ENCODE data around the gene GMNN.

Gene GMNN

DNA sequence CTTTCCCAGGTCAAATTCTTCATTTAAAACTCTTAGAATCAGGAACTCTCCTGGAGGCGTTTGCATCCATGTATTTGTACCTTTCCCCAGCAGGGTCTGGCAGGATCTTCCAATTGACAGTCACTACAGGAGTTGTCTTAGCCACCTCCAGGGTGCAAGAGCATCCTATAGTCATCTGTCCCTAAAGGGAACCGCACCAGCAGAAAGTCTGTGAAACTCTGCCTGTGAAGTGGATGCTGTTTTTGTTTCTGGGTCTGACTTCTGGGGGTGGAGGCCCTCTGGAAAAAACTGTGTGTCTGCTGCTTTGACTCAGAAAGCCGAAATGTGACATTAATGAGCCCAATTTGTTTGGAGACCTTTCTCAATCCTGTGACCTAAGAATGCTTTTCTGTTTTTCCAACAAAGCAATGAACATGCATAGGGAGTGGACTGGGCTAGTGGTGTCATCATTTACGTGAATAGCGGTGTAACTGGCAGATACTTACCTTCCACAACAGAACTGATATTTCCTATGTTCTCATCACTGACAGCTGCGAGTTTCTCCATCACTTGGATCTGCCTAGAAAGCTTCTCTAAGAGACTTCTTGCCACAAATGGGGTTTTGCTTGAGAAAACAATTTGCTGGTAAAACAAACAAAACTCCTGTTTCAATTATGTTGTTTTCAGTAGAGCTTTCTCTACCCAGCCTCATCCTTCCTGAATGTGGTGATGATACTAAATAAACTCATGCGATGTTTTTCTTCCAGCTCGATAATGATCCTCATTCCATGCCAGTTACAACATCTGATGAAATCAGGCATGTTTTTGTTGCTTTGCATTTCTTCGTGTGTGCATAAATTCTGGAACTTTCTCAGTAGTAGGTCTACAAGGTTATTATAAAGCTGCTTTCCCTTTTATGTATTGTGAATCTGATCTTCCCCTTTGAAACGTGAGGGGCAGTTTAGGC is 57.3 kb downstream of the GMNN start:
- H3K4me3 ChIP-seq (ENCODE audit: low read depth, low read length) = no peak overlapping the region
- no peaks in the 10 kb centered on the region for H3K4me1 ChIP-seq (ENCODE audit: control insufficient read depth, insufficient read depth, low read length)
- ChIA-PET CTCF (interaction anchor here (0.6 to 1.4 kb wide), 4 partner anchors 60 to 887 kb away, joined by 3 to 4 read pairs (median 4); no protein-coding TSS in a partner anchor), POLR2A (no interaction called here)
- H3K27ac ChIP-seq (ENCODE audit: extremely low read depth, low read depth, low read length) = no peak overlapping the region
- no peaks in the 10 kb centered on the region for H3K36me3 ChIP-seq (ENCODE audit: control insufficient read depth in 2 of 2, insufficient read depth in 1 of 2, low read length in 2 of 2)
- H3K9me3 ChIP-seq (ENCODE audit: control insufficient read depth, insufficient read depth, low read depth, low read length) = no peaks in the 10 kb centered on the region
- TF ChIP-seq ZNF157 (tag by site-specific recombination; IDR thresholded peaks at IDR 0.05) (no peak), TCF7L2 (IDR thresholded peaks at IDR 0.05; ENCODE audit: borderline replicate concordance, low read depth, low read length) (no peak), KLF10 (tag by site-specific recombination; IDR thresholded peaks at IDR 0.05) (no peak), ZNF302 (tag by site-specific recombination; IDR thresholded peaks at IDR 0.05; ENCODE audit: low read depth) (no peak), ZNF19 (tag by site-specific recombination; IDR thresholded peaks at IDR 0.05; ENCODE audit: low read depth) (no peak), ZNF433 (tag by site-specific recombination; IDR thresholded peaks at IDR 0.05; ENCODE audit: low read depth) (no peak), ZNF311 (tag by site-specific recombination; IDR thresholded peaks at IDR 0.05; ENCODE audit: borderline replicate concordance) (no peak), WT1 (tag by site-specific recombination; IDR thresholded peaks at IDR 0.05) (peak; percentile 56), ZNF239 (tag by site-specific recombination; IDR thresholded peaks at IDR 0.05) (no peak), ZNF426 (tag by site-specific recombination; IDR thresholded peaks at IDR 0.05) (no peak)
- TF ChIP-seq, protein P1, sequence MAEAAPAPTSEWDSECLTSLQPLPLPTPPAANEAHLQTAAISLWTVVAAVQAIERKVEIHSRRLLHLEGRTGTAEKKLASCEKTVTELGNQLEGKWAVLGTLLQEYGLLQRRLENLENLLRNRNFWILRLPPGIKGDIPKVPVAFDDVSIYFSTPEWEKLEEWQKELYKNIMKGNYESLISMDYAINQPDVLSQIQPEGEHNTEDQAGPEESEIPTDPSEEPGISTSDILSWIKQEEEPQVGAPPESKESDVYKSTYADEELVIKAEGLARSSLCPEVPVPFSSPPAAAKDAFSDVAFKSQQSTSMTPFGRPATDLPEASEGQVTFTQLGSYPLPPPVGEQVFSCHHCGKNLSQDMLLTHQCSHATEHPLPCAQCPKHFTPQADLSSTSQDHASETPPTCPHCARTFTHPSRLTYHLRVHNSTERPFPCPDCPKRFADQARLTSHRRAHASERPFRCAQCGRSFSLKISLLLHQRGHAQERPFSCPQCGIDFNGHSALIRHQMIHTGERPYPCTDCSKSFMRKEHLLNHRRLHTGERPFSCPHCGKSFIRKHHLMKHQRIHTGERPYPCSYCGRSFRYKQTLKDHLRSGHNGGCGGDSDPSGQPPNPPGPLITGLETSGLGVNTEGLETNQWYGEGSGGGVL (tag by site-specific recombination; IDR thresholded peaks at IDR 0.05) = no peak
- TF ChIP-seq, protein P2, sequence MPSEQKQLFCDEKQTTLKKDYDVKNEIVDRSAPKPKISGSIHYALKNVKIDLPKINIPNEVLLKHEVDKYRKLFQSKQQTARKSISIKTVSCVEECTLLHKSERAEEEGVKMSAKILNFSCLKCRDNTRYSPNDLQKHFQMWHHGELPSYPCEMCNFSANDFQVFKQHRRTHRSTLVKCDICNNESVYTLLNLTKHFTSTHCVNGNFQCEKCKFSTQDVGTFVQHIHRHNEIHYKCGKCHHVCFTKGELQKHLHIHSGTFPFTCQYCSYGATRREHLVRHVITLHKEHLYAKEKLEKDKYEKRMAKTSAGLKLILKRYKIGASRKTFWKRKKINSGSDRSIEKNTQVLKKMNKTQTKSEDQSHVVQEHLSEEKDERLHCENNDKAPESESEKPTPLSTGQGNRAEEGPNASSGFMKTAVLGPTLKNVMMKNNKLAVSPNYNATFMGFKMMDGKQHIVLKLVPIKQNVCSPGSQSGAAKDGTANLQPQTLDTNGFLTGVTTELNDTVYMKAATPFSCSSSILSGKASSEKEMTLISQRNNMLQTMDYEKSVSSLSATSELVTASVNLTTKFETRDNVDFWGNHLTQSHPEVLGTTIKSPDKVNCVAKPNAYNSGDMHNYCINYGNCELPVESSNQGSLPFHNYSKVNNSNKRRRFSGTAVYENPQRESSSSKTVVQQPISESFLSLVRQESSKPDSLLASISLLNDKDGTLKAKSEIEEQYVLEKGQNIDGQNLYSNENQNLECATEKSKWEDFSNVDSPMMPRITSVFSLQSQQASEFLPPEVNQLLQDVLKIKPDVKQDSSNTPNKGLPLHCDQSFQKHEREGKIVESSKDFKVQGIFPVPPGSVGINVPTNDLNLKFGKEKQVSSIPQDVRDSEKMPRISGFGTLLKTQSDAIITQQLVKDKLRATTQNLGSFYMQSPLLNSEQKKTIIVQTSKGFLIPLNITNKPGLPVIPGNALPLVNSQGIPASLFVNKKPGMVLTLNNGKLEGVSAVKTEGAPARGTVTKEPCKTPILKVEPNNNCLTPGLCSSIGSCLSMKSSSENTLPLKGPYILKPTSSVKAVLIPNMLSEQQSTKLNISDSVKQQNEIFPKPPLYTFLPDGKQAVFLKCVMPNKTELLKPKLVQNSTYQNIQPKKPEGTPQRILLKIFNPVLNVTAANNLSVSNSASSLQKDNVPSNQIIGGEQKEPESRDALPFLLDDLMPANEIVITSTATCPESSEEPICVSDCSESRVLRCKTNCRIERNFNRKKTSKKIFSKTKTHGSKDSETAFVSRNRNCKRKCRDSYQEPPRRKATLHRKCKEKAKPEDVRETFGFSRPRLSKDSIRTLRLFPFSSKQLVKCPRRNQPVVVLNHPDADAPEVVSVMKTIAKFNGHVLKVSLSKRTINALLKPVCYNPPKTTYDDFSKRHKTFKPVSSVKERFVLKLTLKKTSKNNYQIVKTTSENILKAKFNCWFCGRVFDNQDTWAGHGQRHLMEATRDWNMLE (tag by site-specific recombination; conservative IDR thresholded peaks at IDR 0.05; ENCODE audit: low read depth) = 0 out of 2 replicates have a peak, but pooled peaks have one; percentile 20
- TF ChIP-seq, protein P3, sequence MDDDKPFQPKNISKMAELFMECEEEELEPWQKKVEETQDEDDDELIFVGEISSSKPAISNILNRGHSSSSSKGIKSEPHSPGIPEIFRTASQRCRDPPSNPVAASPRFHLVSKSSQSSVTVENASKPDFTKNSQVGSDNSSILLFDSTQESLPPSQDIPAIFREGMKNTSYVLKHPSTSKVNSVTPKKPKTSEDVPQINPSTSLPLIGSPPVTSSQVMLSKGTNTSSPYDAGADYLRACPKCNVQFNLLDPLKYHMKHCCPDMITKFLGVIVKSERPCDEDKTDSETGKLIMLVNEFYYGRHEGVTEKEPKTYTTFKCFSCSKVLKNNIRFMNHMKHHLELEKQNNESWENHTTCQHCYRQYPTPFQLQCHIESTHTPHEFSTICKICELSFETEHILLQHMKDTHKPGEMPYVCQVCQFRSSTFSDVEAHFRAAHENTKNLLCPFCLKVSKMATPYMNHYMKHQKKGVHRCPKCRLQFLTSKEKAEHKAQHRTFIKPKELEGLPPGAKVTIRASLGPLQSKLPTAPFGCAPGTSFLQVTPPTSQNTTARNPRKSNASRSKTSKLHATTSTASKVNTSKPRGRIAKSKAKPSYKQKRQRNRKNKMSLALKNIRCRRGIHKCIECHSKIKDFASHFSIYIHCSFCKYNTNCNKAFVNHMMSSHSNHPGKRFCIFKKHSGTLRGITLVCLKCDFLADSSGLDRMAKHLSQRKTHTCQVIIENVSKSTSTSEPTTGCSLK (tag by site-specific recombination; IDR thresholded peaks at IDR 0.05) = no peak
- TF ChIP-seq, protein P4, sequence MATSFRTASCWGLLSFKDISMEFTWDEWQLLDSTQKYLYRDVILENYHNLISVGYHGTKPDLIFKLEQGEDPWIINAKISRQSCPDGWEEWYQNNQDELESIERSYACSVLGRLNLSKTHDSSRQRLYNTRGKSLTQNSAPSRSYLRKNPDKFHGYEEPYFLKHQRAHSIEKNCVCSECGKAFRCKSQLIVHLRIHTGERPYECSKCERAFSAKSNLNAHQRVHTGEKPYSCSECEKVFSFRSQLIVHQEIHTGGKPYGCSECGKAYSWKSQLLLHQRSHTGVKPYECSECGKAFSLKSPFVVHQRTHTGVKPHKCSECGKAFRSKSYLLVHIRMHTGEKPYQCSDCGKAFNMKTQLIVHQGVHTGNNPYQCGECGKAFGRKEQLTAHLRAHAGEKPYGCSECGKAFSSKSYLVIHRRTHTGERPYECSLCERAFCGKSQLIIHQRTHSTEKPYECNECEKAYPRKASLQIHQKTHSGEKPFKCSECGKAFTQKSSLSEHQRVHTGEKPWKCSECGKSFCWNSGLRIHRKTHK (tag by site-specific recombination; IDR thresholded peaks at IDR 0.05) = no peak
- TF ChIP-seq, protein P5, sequence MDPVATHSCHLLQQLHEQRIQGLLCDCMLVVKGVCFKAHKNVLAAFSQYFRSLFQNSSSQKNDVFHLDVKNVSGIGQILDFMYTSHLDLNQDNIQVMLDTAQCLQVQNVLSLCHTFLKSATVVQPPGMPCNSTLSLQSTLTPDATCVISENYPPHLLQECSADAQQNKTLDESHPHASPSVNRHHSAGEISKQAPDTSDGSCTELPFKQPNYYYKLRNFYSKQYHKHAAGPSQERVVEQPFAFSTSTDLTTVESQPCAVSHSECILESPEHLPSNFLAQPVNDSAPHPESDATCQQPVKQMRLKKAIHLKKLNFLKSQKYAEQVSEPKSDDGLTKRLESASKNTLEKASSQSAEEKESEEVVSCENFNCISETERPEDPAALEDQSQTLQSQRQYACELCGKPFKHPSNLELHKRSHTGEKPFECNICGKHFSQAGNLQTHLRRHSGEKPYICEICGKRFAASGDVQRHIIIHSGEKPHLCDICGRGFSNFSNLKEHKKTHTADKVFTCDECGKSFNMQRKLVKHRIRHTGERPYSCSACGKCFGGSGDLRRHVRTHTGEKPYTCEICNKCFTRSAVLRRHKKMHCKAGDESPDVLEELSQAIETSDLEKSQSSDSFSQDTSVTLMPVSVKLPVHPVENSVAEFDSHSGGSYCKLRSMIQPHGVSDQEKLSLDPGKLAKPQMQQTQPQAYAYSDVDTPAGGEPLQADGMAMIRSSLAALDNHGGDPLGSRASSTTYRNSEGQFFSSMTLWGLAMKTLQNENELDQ (tag by site-specific recombination; IDR thresholded peaks at IDR 0.05; ENCODE audit: low read depth) = no peak
- TF ChIP-seq, protein P6, sequence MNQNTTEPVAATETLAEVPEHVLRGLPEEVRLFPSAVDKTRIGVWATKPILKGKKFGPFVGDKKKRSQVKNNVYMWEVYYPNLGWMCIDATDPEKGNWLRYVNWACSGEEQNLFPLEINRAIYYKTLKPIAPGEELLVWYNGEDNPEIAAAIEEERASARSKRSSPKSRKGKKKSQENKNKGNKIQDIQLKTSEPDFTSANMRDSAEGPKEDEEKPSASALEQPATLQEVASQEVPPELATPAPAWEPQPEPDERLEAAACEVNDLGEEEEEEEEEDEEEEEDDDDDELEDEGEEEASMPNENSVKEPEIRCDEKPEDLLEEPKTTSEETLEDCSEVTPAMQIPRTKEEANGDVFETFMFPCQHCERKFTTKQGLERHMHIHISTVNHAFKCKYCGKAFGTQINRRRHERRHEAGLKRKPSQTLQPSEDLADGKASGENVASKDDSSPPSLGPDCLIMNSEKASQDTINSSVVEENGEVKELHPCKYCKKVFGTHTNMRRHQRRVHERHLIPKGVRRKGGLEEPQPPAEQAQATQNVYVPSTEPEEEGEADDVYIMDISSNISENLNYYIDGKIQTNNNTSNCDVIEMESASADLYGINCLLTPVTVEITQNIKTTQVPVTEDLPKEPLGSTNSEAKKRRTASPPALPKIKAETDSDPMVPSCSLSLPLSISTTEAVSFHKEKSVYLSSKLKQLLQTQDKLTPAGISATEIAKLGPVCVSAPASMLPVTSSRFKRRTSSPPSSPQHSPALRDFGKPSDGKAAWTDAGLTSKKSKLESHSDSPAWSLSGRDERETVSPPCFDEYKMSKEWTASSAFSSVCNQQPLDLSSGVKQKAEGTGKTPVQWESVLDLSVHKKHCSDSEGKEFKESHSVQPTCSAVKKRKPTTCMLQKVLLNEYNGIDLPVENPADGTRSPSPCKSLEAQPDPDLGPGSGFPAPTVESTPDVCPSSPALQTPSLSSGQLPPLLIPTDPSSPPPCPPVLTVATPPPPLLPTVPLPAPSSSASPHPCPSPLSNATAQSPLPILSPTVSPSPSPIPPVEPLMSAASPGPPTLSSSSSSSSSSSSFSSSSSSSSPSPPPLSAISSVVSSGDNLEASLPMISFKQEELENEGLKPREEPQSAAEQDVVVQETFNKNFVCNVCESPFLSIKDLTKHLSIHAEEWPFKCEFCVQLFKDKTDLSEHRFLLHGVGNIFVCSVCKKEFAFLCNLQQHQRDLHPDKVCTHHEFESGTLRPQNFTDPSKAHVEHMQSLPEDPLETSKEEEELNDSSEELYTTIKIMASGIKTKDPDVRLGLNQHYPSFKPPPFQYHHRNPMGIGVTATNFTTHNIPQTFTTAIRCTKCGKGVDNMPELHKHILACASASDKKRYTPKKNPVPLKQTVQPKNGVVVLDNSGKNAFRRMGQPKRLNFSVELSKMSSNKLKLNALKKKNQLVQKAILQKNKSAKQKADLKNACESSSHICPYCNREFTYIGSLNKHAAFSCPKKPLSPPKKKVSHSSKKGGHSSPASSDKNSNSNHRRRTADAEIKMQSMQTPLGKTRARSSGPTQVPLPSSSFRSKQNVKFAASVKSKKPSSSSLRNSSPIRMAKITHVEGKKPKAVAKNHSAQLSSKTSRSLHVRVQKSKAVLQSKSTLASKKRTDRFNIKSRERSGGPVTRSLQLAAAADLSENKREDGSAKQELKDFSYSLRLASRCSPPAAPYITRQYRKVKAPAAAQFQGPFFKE (tag by site-specific recombination; IDR thresholded peaks at IDR 0.05; ENCODE audit: borderline replicate concordance) = no peak
